Measurements from ENCODE around the gene DND1. TPM values are rescaled to one million over a fixed set of nuclear protein-coding genes. Genes with fewer than 3 reads are reported as not detected.
A peak's percentile ranks its signal among the peaks of the same experiment; 100 is the strongest.
"Not testable (repeated sequence)": the region's sequence is repeated elsewhere in the genome, so short reads cannot be mapped to it uniquely, and the experiment has no call there.

Gene DND1
- polyA plus RNA-seq, 4 donors = 0.10 to 0.37 (median 0.24) TPM; not detected in 1

- peak in 1 of 4 donors; percentile 12 for DNase-seq (ENCODE audit: low read depth in 4 of 4, low spot score in 3 of 4)
These were observed 40.9 kb downstream of the DND1 start for GRCh38 chr5:140632366-140633020.

DNA sequence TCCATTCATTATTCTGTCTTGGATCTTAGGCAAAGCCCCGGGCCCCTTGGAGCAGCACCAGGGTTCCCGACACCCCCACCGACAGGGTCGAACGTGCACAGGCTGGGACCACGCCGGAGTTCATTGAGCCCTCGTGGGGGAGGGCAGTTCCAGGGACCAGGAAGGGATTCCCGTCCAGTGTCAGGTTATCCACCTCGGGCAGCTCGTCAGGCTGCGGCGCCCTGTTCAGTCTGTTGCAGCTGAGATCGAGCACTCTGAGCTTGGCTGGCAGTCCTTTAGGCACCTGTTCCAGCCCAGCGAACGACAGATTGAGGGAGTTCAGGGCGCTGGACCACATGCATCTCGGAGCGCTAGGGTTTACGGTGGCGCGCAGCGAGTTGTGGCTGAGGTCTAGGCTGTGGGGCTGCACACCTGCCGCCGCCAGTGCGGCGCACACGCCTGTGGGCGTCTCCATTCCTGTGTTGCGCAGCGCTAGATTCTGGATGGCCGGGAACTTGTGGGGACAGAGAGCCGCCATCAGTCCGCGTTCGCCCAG lies 41.5 kb downstream of the DND1 start:
- DNase-seq (ENCODE audit: low read depth in 4 of 4, low spot score in 3 of 4) = no peak

- DNase-seq (ENCODE audit: low read depth in 4 of 4, low spot score in 3 of 4) = no peak
These were observed 42.3 kb downstream of the DND1 start for GRCh38 chr5:140631036-140631417.

DNA sequence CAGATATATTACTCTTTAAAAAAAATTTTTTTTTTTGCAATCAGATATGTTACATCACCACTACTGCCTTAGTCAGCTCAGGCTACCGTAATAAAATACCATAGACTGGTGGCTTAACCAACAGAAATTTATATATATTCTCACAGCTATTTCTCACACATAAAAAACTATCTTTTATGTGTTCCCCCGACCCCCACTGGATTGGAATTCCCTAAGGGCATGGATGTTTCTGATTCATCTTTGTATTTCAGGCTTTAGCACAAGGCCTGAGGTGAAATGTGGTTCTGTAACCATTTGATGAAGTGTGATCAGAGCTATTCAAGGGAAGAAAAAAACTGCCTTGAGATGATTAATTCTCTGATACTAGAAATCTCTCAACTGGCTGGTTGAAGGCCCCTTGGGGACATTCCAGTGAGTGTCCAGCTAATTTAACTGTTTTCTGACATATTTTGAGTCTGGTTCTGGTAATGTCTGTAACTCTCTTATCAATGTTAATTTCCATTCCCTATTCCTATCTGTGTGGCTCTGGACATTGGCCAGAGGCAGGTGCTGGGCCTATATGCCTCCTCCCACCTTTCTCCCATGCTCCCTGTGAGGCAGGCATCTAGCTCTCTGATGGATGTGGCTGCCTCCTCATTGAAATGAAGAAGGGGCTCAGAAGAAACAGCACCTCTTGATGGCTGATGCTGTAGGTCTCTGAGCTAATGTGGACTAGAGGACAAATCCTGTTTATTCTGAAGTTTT lies 42.9 kb downstream of the DND1 start:
- no peak for DNase-seq (ENCODE audit: low read depth in 4 of 4, low spot score in 3 of 4)

- no peak for DNase-seq (ENCODE audit: low read depth in 4 of 4, low spot score in 3 of 4)
These were observed 44.7 kb downstream of the DND1 start for GRCh38 chr5:140628711-140629110.

DNA sequence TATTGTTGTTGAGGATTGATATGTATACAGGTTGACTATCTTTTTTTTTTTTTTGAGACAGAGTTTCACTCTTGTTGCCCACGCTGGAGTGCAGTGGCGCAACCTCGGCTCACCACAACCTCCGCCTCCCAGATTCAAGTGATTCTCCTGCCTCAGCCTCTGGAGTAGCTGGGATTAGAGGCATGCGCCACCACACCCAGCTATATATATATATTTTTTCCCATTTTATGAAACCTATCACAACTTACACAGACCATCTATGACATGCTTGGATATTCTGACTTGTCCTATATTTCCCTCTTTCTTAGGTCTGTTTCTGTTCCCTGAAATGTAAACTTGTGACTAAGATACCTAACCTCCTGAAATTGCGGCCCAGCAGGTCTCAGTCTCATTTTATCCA lies 45.4 kb downstream of the DND1 start:
- no peak for DNase-seq (ENCODE audit: low read depth in 4 of 4, low spot score in 3 of 4)

GRCh38 chr5:140624886-140625285 lies 48.5 kb downstream of the DND1 start:
- not testable (repeated sequence) for DNase-seq (ENCODE audit: low read depth in 4 of 4, low spot score in 3 of 4)

GRCh38 chr5:140623061-140623460 lies 50.3 kb downstream of the DND1 start:
- DNase-seq (ENCODE audit: low read depth in 4 of 4, low spot score in 3 of 4) = not testable (repeated sequence)

GRCh38 chr5:140622301-140622700 lies 51.1 kb downstream of the DND1 start:
- no peak for DNase-seq (ENCODE audit: low read depth in 4 of 4, low spot score in 3 of 4)

Other genes starting within 250 kb of the DND1 start
- gene EIF4EBP3, start 125.9 kb downstream of the DND1 start, polyA plus RNA-seq (ENCODE audit: insufficient read length in 4 of 4) = 10 to 100 TPM in 2 of 4 donors, 1 to 10 TPM in 2; 6.2 to 14.5 (median 10.2) TPM
- 10 to 100 TPM; 21.8 to 32.0 (median 27.9) TPM for gene SRA1, start 116.1 kb downstream of the DND1 start, polyA plus RNA-seq (ENCODE audit: insufficient read length in 4 of 4)
- gene APBB3, start 109.0 kb downstream of the DND1 start, polyA plus RNA-seq (ENCODE audit: insufficient read length in 4 of 4) = 10 to 100 TPM; 29.7 to 57.1 (median 37.1) TPM
- gene SLC35A4, start 108.7 kb downstream of the DND1 start, polyA plus RNA-seq (ENCODE audit: insufficient read length in 4 of 4) = 10 to 100 TPM; 62.3 to 85.7 (median 78.9) TPM
- gene CD14, start 40.4 kb downstream of the DND1 start, polyA plus RNA-seq (ENCODE audit: insufficient read length in 4 of 4) = 10 to 100 TPM in 2 of 4 donors, 1 to 10 TPM in 2; 9.1 to 52.7 (median 9.9) TPM
- gene TMCO6, start 34.1 kb downstream of the DND1 start, polyA plus RNA-seq (ENCODE audit: insufficient read length in 4 of 4) = 10 to 100 TPM; 10.2 to 23.4 (median 15.0) TPM
- 10 to 100 TPM; 49.2 to 94.6 (median 74.6) TPM for gene NDUFA2, start 25.9 kb downstream of the DND1 start, polyA plus RNA-seq (ENCODE audit: insufficient read length in 4 of 4)
- 100 to 1,000 TPM; 116 to 186 (median 162) TPM for gene IK, start 25.7 kb downstream of the DND1 start, polyA plus RNA-seq (ENCODE audit: insufficient read length in 4 of 4)
- 10 to 100 TPM; 11.9 to 20.6 (median 14.4) TPM for gene WDR55, start 8.7 kb downstream of the DND1 start, polyA plus RNA-seq (ENCODE audit: insufficient read length in 4 of 4)
- 10 to 100 TPM; 55.2 to 81.9 (median 67.2) TPM for gene HARS1, start 17.8 kb upstream of the DND1 start, polyA plus RNA-seq (ENCODE audit: insufficient read length in 4 of 4)
- gene HARS2, start 17.9 kb upstream of the DND1 start, polyA plus RNA-seq (ENCODE audit: insufficient read length in 4 of 4) = 10 to 100 TPM; 32.2 to 55.7 (median 45.6) TPM
- gene ZMAT2, start 26.9 kb upstream of the DND1 start, polyA plus RNA-seq (ENCODE audit: insufficient read length in 4 of 4) = 100 to 1,000 TPM in 2 of 4 donors, 10 to 100 TPM in 2; 89.2 to 147 (median 112) TPM
- gene PCDHA1, start 112.6 kb upstream of the DND1 start, polyA plus RNA-seq (ENCODE audit: insufficient read length in 4 of 4) = under 1 TPM in 2 of 4 donors, not detected in 2; 0.03 to 0.06 TPM
- under 1 TPM; 0.19 to 0.61 (median 0.32) TPM for gene PCDHA2, start 121.3 kb upstream of the DND1 start, polyA plus RNA-seq (ENCODE audit: insufficient read length in 4 of 4)
- under 1 TPM; 0.27 to 0.74 (median 0.35) TPM for gene PCDHA3, start 127.5 kb upstream of the DND1 start, polyA plus RNA-seq (ENCODE audit: insufficient read length in 4 of 4)
- 1 to 10 TPM in 2 of 4 donors, under 1 TPM in 2; 0.37 to 1.5 (median 0.86) TPM for gene PCDHA4, start 133.5 kb upstream of the DND1 start, polyA plus RNA-seq (ENCODE audit: insufficient read length in 4 of 4)
- under 1 TPM in 2 of 4 donors, not detected in 2; 0.11 to 0.22 TPM for gene PCDHA5, start 148.0 kb upstream of the DND1 start, polyA plus RNA-seq (ENCODE audit: insufficient read length in 4 of 4)
- gene PCDHA6, start 154.4 kb upstream of the DND1 start, polyA plus RNA-seq (ENCODE audit: insufficient read length in 4 of 4) = under 1 TPM; 0.26 to 0.79 (median 0.46) TPM
- gene PCDHA7, start 160.7 kb upstream of the DND1 start, polyA plus RNA-seq (ENCODE audit: insufficient read length in 4 of 4) = under 1 TPM; 0.14 to 0.52 (median 0.33) TPM
- under 1 TPM in 3 of 4 donors, not detected in 1; 0.08 to 0.22 (median 0.11) TPM for gene PCDHA8, start 167.6 kb upstream of the DND1 start, polyA plus RNA-seq (ENCODE audit: insufficient read length in 4 of 4)
- gene PCDHA9, start 174.8 kb upstream of the DND1 start, polyA plus RNA-seq (ENCODE audit: insufficient read length in 4 of 4) = under 1 TPM in 3 of 4 donors, not detected in 1; 0.03 to 0.12 (median 0.06) TPM
- 1 to 10 TPM in 1 of 4 donors, under 1 TPM in 3; 0.10 to 1.4 (median 0.65) TPM for gene PCDHA10, start 182.3 kb upstream of the DND1 start, polyA plus RNA-seq (ENCODE audit: insufficient read length in 4 of 4)
- gene PCDHA11, start 195.4 kb upstream of the DND1 start, polyA plus RNA-seq (ENCODE audit: insufficient read length in 4 of 4) = under 1 TPM; 0.17 to 0.38 (median 0.24) TPM
- under 1 TPM; 0.04 to 0.82 (median 0.14) TPM for gene PCDHA12, start 201.7 kb upstream of the DND1 start, polyA plus RNA-seq (ENCODE audit: insufficient read length in 4 of 4)
- under 1 TPM in 3 of 4 donors, not detected in 1; 0.07 to 0.33 (median 0.09) TPM for gene PCDHA13, start 208.5 kb upstream of the DND1 start, polyA plus RNA-seq (ENCODE audit: insufficient read length in 4 of 4)